SU-DHL-6 (cell line): ENCODE data around the gene IPO9.

ENCODE experiments used
- CTCF ChIP-seq: fragments of 200-600 bp; sonication (generic); IDR thresholded peaks from one replicate; pipeline ENCODE4 v1.5.1; 2017; ENCODE audit warnings: antibody characterized with exemption, mild to moderate bottlenecking, low read length, moderate library complexity; ENCODE audit not compliant: insufficient read depth, poor library complexity, severe bottlenecking
- EZH2phosphoT487 ChIP-seq: fragments of 200-600 bp; sonication (generic), shearing (Covaris generic); conservative IDR thresholded peaks from 2 replicates; pipeline ENCODE4 v1.6.1; 2018; ENCODE audit warnings: mild to moderate bottlenecking, antibody characterized with exemption, low read length, moderate library complexity, mixed read lengths

- TF ChIP-seq CTCF (no peak), EZH2phosphoT487 (no peak)
Measured at GRCh38 chr1:201851949-201852348, 23.0 kb downstream of the IPO9 start.
